ENCODE measurements around the gene RAB24. TPM values are rescaled to one million over a fixed set of nuclear protein-coding genes. Genes with fewer than 3 reads are reported as not detected.

RAB24 gene
- total RNA-seq, 1 donor from 2014 or later: 18.9 TPM

DNA sequence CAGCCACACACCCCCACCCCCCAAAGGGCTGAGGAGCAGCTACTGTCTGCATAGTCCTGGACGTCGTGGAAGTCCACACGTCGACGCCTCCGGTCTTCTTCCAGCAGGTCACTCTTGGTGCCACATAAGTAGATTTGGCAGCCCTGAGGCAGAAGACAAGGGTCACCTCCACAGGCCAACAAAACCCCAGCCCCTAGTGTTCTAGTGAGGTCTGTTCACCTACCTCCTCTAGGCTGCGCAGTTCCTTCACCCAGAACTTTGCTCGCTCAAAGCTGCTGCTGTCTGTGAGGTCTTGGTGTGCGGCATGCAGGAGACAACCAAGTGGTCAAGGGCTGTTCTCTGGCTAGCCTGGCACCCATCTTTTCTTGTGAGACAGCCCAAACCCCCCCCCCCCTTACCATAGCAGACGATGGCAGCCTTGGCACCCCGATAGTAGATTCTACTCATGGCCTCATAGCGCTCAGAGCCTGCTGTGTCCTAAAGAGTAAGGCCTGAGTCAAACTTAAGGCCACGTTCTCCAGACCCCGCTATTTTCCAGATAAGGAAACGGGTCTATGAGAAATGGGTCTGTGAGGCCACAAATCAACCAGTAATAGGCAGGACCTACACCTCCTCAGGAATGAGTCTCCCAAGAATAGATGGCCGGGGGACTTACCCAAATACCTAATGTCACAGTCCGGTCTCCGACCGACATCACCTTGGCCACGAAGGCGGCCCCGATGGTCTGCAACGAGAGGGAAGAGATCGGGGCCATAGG lies 987 bp downstream of the RAB24 start:
- DNase-seq (ENCODE audit: missing footprints) (no peak), ATAC-seq (no peak)
- intact Hi-C loops (cut with DNase I): loop anchor here (5.0 kb wide), 2 partner anchors 65 to 190 kb away; no protein-coding TSS in a partner anchor

DNA sequence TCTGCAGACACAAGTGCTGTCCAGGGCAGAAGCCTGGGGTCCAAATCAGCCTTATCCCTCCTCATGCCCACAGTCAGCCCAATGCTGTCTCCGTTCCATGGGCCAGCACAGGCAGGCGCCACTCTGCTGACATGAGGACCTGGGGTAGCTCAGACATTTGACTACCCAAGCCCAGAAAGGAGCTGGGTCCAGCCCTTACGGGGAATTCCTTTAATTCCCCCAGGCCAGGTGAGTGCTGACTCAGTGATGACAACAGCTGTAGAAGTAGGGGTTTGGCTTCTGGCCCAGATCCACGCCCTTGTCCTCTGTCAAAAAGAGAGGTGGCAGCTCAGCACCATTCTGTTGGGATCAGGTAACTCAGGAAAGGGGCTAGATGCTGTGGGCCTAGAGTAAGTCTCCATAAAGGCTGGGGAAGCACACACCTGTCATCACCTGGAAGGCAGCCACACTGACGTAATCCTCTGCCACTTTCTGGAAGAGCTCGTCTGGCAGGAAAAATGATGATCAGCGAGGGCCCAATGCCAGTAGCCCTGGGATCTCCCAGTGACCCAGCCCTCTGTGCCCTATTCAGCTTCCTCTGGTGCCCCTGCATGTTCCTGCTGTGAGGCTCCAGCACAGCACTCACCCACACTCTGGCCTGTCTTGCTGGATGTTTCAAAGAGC lies 1.9 kb downstream of the RAB24 start:
- DNase-seq (ENCODE audit: missing footprints) (no peak), ATAC-seq (no peak)
- intact Hi-C loops (cut with DNase I): loop anchor here (5.0 kb wide), 2 partner anchors 66 to 189 kb away; no protein-coding TSS in a partner anchor

DNA sequence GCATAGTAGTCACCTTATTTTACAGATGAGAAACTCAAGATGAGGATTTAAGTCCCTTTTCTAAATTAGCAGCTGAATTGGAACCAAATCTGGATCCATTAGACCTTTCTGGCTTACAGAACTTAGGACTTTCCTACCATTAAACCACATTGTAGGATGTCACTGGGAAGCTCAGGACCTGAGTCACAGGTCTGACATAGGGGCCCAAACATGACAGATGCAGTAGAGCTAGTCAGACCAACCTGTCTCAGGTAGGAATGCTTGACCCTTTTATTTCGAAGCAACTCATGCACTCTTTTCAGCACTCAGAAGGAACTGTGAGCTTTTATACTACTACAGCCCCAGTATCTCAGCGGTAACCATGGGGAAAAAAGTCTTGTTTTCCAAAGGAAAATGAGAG lies 2.6 kb downstream of the RAB24 start:
- DNase-seq (ENCODE audit: missing footprints) (no peak), ATAC-seq (no peak)
- intact Hi-C loops (cut with DNase I): loop anchor here (5.0 kb wide), 2 partner anchors 66 to 189 kb away; no protein-coding TSS in a partner anchor

DNA sequence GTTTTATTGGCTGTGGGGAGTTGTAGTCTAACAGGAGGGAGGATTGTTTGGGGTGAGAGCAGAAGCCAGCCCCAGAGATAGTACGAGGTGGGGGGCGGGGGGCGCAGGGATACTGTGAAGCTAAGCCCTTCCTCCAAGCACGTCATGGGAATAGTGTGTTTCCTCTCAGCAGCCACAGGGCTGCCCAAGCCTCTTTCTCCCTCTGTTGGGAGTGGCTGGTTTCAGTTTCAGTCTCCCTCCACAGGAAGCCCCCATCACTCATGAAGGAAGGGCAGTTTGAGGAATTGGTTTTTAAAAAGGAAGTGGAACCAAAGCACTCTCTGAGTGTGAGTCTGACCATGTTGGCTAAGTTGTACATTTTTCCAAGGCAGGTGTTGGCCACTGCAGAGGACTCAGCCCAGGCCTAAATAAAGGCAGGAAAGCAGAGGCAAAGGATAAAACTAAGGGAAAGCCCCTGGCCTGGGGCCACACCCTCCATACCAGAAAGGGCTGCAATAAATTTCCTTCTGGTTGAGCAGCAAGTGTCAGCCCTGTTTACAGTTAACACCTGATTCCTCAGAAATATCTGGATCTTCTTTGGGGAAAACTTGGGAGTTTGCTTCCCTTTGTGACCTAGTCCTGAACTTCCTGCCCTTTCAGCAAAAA lies 3.2 kb downstream of the RAB24 start:
- intact Hi-C loops (cut with DNase I): loop anchor here (5.0 kb wide), 2 partner anchors 67 to 188 kb away; no protein-coding TSS in a partner anchor
- peak; percentile 35 for ATAC-seq

DNA sequence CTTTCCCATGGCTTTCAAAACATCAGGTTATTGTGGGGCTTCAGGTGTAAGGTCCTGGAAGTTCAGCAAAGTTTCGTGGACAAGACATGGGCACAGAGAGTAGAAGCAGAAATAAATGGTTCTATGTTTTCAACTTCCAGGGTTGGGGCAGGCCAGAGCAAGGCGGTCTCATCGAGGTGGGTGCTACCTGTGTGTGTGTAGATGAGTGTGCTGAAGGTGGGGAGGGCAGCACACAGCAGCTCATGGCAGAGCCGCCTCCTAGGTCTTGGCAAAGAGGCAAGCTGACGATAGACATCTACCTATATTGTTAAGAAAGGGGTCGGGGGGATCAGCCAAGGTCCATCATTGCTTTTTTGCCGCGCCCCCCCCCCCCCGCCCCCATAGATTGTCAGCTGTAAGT lies 3.8 kb downstream of the RAB24 start:
- no peak for DNase-seq (ENCODE audit: missing footprints)
- ATAC-seq: no peak
- intact Hi-C loops (cut with DNase I): loop anchor here (5.0 kb wide), 2 partner anchors 68 to 187 kb away; no protein-coding TSS in a partner anchor

More for the DNA sequence above, 3.2 kb downstream of the RAB24 start:
- peak; percentile 87 for DNase-seq (ENCODE audit: missing footprints)

DNA sequence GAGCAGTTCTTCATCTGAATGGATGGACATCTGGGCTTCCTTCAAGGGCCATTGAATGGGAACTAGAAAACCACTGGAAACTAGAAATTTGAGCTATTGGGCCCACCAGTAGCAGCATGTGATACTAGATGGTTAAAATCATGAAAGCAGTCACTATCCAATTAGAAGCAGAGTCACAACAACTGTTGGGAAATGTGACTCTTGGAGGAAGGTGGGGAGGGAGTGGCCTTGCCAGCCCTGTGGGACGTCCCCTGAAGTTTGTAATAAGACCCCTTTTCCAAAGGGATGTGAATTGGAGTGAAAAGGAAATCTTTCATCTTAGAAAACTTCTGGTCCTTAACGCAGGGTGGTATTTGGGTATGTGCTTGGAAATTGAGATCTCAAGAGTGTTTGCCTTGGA lies 5.6 kb downstream of the RAB24 start:
- DNase-seq (ENCODE audit: missing footprints): no peak
- no peak for ATAC-seq

DNA sequence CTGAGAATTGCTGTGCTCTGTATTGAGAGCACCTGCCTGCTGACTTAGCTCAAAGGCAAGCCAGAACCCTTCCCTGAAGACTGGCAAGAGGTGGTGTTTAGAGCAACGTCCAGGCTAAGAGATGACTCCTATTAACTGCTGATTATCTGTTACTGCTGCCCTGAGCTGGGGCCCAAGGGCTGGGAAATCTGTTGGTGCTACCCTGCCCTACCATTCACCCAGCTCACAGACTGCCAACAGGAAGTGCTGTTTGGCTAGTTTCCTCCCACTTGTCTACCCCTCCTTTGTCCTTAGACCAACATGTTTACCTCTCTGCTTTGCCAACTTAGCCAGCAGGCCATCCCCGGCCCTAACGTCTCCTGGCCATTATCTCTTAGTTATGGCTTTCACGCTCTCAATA lies 6.9 kb downstream of the RAB24 start:
- no peak for ATAC-seq
- intact Hi-C loops (cut with DNase I): no loop called here
- DNase-seq (ENCODE audit: missing footprints): no peak

More for the DNA sequence above, 5.6 kb downstream of the RAB24 start:
- intact Hi-C loops (cut with DNase I): no loop called here

DNA sequence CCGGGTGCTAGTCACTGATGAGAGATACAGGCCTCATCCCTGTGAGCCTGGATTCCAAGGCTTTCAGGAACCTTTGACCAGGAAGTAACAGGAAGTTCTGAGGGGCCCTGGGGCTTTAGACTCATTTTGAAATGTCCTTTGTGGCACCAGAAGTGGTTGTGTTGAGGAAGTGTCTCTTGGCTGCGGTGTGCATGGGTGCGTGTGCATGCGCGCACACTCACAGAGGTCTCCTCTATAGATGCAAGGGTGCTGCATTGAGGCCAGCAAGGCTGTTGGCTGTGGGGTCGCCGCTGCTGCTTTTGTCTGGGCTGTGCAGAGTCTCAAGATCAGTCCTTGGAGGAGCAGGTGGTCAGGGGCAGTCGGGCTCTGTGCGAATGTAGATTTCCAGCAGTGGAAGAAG lies 7.6 kb downstream of the RAB24 start:
- intact Hi-C loops (cut with DNase I): no loop called here
- DNase-seq (ENCODE audit: missing footprints) (no peak), ATAC-seq (no peak)

DNA sequence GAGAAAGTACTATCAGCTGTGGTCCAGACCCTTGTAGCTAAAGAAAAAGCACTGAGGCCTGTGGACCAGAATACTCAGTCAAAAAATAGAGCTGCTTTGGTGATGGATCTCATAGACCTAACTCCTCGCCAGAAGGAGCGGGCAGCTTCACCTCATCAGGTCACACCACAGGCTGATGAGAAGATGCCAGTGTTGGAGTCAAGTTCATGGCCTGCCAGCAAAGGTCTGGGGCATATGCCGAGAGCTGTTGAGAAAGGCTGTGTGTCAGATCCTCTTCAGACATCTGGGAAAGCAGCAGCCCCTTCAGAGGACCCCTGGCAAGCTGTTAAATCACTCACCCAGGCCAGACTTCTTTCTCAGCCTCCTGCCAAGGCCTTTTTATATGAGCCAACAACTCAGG lies 8.9 kb downstream of the RAB24 start:
- DNase-seq (ENCODE audit: missing footprints) (no peak), ATAC-seq (peak; percentile 79)
- intact Hi-C loops (cut with DNase I): no loop called here

DNA sequence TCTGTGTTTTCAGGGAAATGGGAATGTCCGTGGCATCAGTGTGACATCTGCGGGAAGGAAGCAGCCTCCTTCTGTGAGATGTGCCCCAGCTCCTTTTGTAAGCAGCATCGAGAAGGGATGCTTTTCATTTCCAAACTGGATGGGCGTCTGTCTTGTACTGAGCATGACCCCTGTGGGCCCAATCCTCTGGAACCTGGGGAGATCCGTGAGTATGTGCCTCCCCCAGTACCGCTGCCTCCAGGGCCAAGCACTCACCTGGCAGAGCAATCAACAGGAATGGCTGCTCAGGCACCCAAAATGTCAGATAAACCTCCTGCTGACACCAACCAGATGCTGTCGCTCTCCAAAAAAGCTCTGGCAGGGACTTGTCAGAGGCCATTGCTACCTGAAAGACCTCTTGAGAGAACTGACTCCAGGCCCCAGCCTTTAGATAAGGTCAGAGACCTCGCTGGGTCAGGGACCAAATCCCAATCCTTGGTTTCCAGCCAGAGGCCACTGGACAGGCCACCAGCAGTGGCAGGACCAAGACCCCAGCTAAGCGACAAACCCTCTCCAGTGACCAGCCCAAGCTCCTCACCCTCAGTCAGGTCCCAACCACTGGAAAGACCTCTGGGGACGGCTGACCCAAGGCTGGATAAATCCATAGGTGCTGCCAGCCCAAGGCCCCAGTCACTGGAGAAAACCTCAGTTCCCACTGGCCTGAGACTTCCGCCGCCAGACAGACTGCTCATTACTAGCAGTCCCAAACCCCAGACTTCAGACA lies 9.5 kb downstream of the RAB24 start:
- ATAC-seq: peak; percentile 12

DNA sequence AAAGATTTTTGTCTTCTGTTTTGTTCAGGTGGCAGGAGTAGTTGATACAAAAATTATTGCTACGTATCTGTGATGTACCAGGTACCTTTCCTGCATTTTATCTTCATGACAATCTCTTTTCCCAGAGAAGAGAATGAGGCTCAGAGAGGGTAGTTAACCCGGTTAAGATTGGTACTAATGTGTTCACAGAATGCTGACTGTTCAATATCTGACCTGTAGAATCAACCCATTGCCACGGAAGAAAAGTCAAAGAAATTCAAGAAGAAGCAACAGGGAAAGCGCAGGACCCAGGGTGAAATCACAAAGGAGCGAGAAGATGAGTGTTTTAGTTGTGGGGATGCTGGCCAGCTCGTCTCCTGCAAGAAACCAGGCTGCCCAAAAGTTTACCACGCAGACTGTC lies 11.8 kb downstream of the RAB24 start:
- ATAC-seq: no peak
- intact Hi-C loops (cut with DNase I): no loop called here
- no peak for DNase-seq (ENCODE audit: missing footprints)

More for the DNA sequence above, 9.5 kb downstream of the RAB24 start:
- no peak for DNase-seq (ENCODE audit: missing footprints)
- intact Hi-C loops (cut with DNase I): no loop called here

DNA sequence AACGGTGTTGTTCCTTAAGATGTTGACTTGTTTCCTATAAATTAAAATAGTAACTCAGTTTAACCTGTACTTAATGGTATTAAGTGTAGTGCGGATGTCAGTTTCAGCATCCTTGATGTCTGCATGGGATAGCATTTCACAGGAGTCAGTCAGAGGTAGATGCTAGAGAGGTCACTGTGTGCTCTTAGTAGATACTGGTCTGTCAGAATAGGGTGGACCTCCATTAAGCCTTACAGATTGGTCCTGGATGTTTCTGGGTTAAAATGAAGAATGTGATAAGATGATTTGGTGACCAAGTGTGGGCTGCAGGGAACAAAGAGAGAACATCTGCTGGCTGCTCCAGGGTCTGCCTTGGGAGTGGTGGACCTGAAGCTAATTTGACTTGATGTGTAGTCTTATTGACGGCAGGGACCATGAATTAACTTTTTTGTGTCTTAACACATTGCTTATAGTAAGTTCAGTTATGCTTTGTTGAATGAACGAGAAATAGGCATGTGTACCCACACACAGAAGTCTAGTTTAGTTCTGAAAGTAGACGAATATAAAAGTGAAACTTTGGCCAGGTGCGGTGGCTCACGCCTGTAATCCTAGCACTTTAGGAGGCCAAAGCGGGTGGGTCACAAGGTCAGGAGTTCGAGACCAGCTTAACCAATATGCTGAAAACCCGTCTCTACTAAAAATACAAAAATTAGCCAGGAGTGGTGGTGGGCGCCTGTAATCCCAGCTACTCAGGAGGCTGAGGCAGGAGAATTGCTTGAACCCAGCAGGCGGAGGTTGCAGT lies 12.5 kb downstream of the RAB24 start:
- no peak for DNase-seq (ENCODE audit: missing footprints)
- intact Hi-C loops (cut with DNase I): no loop called here
- ATAC-seq: no peak

DNA sequence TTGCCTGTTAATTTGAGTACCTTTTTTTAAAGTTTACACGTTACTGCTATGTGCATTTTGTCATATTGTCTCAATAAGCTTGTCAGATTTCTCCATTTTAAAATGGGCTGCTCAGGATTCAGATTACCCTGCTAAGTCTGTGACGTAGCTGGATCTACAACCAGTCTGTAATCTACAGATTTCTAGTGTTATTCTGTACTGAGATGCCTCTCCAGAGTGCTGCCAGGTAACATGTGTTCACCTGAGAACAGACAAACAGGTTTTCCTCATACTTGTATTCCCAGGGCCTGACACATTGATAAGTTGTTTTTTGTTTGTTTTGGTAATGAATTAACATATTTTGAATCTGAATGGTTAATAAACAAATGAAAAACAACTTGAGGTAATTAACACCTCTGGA lies 15.3 kb downstream of the RAB24 start:
- DNase-seq (ENCODE audit: missing footprints) (no peak), ATAC-seq (no peak)
- intact Hi-C loops (cut with DNase I): no loop called here

DNA sequence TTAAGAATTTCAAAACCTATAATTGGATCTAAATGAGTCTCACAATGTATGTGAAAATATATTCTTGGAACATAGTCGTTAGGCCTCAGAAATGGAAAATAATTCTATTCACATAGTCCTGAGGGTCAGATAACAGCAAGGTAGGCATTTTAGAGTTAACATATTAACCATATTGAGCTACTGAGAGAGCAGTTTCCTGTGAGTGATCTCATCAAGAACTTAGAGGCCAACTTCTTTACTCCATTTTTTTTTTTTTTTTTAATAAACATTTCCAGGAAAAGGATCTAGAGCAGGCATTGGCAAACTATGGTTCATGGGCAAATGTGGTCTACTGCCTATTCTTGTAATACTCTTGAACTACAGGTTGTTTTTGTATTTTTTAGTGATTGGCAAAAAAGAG lies 26.6 kb downstream of the RAB24 start:
- no peak for ATAC-seq
- intact Hi-C loops (cut with DNase I): no loop called here
- no peak for DNase-seq (ENCODE audit: missing footprints)

DNA sequence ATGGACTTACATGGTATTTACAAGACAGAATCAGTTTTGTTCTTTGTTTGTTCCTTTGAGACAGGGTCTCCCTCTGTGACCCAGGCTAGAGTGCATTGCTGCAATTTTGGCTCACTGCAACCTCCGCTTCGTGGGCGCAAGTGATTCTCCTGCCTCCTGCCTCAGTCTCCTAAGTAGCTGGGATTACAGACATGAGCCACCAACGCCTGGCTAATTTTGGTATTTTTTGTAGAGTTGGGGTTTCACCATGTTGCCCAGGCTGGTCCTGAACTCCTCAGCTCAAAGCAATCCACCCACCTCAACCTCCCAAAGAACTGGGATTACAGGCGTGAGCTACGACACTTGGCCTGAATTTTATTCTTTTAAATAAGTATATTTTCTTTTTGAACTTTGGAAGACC lies 27.6 kb downstream of the RAB24 start:
- intact Hi-C loops (cut with DNase I): no loop called here
- ATAC-seq (no peak), DNase-seq (ENCODE audit: missing footprints) (no peak)

DNA sequence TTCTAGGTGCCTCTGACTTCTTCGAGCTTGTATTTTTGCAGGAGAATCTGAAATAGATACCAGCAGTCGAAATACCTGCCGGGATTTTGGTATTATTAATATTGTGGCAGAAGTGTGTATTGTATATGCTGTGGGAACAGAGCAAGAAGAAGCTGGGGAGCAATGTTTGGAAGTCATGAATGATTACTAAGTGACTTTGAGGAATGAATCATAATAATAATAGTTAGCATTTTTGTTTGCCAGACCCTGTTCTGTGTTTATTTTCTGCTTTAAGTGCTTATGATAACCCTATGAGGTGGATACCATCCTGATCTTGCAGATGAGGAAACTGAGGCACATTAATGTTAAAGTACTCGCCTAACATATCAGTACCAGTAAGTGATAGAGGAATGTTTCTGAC lies 32.4 kb downstream of the RAB24 start:
- no peak for ATAC-seq
- DNase-seq (ENCODE audit: missing footprints): no peak
- intact Hi-C loops (cut with DNase I): no loop called here

DNA sequence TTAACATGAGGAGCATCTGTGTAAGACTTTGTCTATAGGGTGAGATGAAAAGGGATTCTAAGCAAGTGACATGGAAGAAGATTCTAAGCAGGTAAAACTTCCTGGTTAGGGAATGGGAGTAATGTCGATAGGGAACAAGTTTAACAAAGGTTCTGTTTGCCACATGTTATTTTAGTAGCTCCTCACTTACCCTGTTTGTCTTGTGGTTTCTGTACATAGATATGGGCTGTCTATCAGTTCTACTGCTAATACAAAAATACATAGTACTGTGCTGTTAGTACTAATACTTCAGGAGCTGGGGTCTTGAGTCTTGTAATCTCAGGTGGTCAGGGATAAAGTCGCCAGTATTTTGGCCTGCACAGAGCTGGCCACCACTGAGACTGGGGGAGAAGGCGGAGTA lies 32.9 kb downstream of the RAB24 start:
- intact Hi-C loops (cut with DNase I): no loop called here
- no peak for DNase-seq (ENCODE audit: missing footprints)

DNA sequence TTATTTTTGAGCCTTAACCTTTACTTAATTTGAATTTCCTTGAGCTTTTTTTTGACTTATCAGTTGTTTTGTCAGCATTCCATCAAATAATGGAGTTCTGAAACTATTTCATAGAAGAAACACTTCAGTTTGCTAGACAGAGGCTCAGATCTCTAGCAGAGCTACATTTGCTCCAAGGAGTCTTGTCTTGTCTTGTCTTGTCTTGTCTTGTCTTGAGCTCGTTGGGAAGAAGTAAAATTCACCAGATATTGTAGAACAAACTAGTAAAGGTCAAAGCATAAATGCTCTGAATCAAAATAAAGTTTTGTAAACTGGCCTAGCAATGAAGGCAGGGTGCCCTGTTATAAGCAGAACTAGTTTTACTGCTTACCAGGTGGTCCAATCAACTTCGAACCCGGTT lies 33.5 kb downstream of the RAB24 start:
- intact Hi-C loops (cut with DNase I): no loop called here
- ATAC-seq (no peak), DNase-seq (ENCODE audit: missing footprints) (no peak)

More for the DNA sequence above, 32.9 kb downstream of the RAB24 start:
- ATAC-seq: no peak

All from Right ventricle myocardium inferior (tissue), 1 donor.